Measurements from ENCODE around the gene VWA3B. TPM values are rescaled to one million over a fixed set of nuclear protein-coding genes. Genes with fewer than 3 reads are reported as not detected.

The VWA3B gene
- total RNA-seq, 4 donors from 2014 or later: 0.30 to 6.1 (median 2.5) TPM; not detected in 1

DNA sequence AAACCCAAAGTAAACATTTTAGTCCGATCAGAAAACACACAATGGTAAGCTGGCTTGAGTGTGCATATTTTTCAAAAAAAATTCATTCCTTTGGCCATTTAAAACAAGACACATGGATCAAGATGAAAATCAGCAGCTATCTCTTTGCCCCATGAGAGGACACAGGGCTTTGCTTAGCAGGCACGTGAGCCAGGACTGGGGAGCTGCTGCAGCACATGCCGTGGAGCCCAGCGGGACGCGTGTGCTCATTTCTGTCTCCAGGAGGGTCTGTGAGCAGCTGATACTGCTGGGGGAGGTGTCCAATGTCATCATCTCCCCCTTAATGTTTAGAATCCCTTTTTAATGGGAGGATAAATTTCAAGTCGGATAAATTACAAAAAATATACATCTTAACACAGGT is 209.5 kb downstream of the VWA3B start:
- Histone ChIP-seq H3K9me3 (no peaks in the 10 kb centered on the region), H3K36me3 (no peaks in the 10 kb centered on the region), H3K4me1 (peaks cover 0 to 4% (median 0%) of the 10 kb centered on the region in 4 donors), H3K27ac (no peak overlapping the region), H3K27me3 (no peaks in the 10 kb centered on the region), H3K4me3 (no peak overlapping the region)
- 57 to 62% methylated on average over 7 of the region's 7 CpGs for WGBS, 2 donors
- no peak for TF ChIP-seq POLR2A (IDR thresholded peaks at IDR 0.05)
- no peak for TF ChIP-seq EP300 (IDR thresholded peaks at IDR 0.05)
- TF ChIP-seq, protein P1, sequence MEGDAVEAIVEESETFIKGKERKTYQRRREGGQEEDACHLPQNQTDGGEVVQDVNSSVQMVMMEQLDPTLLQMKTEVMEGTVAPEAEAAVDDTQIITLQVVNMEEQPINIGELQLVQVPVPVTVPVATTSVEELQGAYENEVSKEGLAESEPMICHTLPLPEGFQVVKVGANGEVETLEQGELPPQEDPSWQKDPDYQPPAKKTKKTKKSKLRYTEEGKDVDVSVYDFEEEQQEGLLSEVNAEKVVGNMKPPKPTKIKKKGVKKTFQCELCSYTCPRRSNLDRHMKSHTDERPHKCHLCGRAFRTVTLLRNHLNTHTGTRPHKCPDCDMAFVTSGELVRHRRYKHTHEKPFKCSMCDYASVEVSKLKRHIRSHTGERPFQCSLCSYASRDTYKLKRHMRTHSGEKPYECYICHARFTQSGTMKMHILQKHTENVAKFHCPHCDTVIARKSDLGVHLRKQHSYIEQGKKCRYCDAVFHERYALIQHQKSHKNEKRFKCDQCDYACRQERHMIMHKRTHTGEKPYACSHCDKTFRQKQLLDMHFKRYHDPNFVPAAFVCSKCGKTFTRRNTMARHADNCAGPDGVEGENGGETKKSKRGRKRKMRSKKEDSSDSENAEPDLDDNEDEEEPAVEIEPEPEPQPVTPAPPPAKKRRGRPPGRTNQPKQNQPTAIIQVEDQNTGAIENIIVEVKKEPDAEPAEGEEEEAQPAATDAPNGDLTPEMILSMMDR (IDR thresholded peaks at IDR 0.05): no peak
- no peak for DNase-seq (ENCODE audit: low spot score in 2 of 2)

GRCh38 chr2:98297817-98298682 is 211.1 kb downstream of the VWA3B start:
- 65 to 70% methylated on average over 12 of the region's 12 CpGs for WGBS, 2 donors
- H3K4me3 ChIP-seq: no peak overlapping the region
- no peak for TF ChIP-seq EP300 (IDR thresholded peaks at IDR 0.05)
- TF ChIP-seq, protein P1 (IDR thresholded peaks at IDR 0.05): no peak
- no peak for TF ChIP-seq POLR2A (IDR thresholded peaks at IDR 0.05)

GRCh38 chr2:98298683-98299164 is 211.8 kb downstream of the VWA3B start:
- no peaks in the 10 kb centered on the region for H3K27me3 ChIP-seq
- no peaks in the 10 kb centered on the region for H3K36me3 ChIP-seq
- H3K4me1 ChIP-seq: peaks cover 0 to 4% (median 0%) of the 10 kb centered on the region in 4 donors
- no peak for DNase-seq (ENCODE audit: low spot score in 2 of 2)
- no peak overlapping the region for H3K4me3 ChIP-seq
- H3K9me3 ChIP-seq: no peaks in the 10 kb centered on the region
- TF ChIP-seq EP300 (IDR thresholded peaks at IDR 0.05) (no peak), POLR2A (IDR thresholded peaks at IDR 0.05) (no peak)
- TF ChIP-seq, protein P1 (IDR thresholded peaks at IDR 0.05): no peak
- 47 to 55% methylated on average over 6 of the region's 6 CpGs for WGBS, 2 donors
- no peak overlapping the region for H3K27ac ChIP-seq

More at GRCh38 chr2:98297817-98298682, 211.1 kb downstream of the VWA3B start:
- Histone ChIP-seq H3K36me3 (no peaks in the 10 kb centered on the region), H3K9me3 (no peaks in the 10 kb centered on the region), H3K4me1 (peaks cover 0 to 4% (median 0%) of the 10 kb centered on the region in 4 donors), H3K27ac (no peak overlapping the region), H3K27me3 (no peaks in the 10 kb centered on the region)
- no peak for DNase-seq (ENCODE audit: low spot score in 2 of 2)

- no peak for DNase-seq (ENCODE audit: low spot score in 2 of 2)
- no peaks in the 10 kb centered on the region for H3K27me3 ChIP-seq
- no peaks in the 10 kb centered on the region for H3K9me3 ChIP-seq
- H3K27ac ChIP-seq: no peak overlapping the region
- H3K4me3 ChIP-seq: no peak overlapping the region
- 67 to 70% methylated on average over 8 of the region's 8 CpGs for WGBS, 2 donors
- peaks cover 0 to 4% (median 0%) of the 10 kb centered on the region in 4 donors for H3K4me1 ChIP-seq
- H3K36me3 ChIP-seq: no peaks in the 10 kb centered on the region
- TF ChIP-seq EP300 (IDR thresholded peaks at IDR 0.05): no peak
- no peak for TF ChIP-seq POLR2A (IDR thresholded peaks at IDR 0.05)
- TF ChIP-seq, protein P1 (IDR thresholded peaks at IDR 0.05): no peak
Observed at GRCh38 chr2:98299211-98299905, 212.4 kb downstream of the VWA3B start.

Measured in tibial nerve (tissue), 4 donors.